CD4-positive, alpha-beta T cell treated with Interleukin-4 for 4 hours (primary cell): ENCODE data around the gene PDIA2.
"Not testable (repeated sequence)": the region's sequence is repeated elsewhere in the genome, so short reads cannot be mapped to it uniquely, and the experiment has no call there.

Experiments
- DNase-seq: peaks from one replicate; pipeline ENCODE4 v3.0.0-alpha.2; 2020

Gene PDIA2

DNA sequence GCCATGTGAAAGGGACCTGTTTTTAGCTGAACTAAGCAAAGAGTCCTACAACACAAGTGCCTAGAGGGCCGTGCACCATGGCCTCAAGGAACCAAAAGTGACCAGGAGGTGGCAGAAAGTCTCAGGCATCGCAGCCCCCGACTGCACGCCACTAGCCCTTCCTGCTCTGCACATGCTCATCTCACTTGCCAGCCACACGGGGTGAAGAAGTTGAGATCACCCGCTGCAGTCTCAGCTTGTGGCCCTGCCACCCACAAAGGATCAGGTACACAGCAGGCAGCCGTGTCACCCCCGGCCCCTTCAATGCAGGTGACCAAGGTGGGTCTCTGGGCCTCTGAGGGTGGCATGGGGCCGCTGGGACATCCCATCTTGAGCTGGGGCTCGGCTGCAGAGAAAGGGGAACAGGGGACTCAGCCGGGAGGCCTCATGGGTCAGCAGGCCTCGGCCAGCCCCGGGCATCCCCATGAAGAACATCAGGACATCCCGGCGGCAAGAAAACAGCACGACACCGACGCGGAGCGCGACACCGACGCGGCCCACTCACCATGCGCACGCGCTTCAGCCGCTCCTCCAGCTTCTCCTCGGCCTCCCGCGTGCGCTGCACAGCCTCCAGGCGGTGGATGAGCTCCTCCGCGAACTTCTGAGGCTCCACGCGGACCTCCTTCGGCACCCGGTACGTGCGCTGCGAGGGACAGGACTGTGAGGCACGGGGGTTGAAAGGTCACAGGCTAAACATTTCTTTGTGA lies 21.0 kb downstream of the PDIA2 start:
- DNase-seq: no peak

DNA sequence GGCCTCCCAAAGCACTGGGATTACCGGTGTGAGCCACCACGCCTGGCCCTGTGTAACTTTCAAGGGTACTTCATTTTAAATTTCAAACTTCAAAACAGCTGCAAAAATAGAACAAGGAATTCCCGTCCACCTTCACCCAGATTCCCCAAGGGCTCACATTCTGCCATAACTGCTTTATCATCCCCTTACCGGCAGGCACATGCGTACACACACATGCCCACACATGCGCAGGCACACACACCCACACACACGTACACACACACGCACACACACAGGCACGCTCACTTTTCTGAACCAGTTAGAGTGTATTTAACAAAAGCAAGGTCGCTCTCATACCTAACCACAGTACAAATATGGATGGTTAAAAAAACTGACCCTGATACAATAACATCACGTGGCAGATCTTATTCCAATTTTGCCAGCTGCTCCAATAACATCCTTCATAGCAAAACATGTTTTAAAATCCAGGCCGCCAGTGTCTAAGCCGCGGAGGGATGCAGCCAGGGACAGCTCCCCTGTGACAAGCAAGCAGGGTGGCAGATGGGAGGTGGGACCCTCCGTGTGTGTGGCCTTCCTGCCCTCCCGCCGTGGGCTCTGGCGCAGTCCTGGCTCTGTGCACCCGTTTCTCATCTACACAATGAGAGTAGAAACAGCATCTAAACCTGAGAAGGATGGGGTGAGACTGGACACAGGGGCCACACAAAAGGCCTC lies 23.1 kb downstream of the PDIA2 start:
- DNase-seq: no peak

DNA sequence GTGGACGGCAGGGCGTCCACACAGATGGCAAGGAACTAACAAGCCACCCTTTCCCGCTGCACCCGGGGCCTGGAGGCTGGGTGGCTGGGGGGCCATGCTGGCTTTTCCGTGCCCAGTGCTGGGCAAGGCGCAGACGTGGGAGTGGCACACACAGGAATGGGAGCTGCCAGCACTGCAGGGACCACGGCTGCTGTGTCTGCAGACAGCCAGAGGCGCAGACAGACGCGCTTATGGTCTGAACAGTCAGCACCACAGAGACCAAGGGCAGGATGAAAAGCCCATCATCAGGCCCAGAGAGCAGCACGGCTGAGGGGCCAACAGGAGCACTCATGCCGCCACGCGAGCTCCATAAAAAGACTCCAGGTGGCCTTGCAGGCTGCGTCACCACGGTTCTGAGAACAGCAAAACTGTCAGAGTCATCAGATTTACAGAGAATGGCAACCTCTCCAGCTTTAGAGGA lies 24.0 kb downstream of the PDIA2 start:
- no peak for DNase-seq

DNA sequence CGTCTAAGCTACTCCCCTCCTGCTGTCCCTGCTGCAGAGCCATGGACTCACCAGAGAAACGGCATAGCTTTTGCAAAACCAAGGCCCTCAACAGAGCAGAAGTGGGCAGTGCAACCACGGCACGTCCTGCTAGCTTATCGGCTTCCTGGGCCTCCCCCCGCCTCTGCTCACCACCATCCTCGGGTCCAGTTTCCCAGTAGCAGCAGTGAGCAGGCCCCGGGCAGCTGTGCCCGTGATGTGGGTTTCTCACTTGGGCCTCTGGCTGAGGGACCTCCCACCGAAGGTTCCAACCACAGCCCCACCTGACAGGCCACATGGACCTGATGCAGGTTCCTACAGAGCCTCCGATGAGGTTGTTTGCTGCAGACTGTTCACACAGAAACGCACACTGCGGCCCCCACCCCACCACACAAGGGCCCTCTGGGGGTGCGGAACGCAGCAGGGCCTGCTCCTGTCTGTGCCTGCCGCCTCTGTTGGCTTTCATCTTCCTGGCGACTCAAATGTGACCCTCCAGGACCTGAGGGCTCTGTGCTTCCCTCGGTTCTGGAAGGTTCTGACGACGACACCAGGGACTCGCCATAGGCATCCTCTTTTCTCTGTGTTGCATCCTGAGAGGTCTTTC lies 24.8 kb downstream of the PDIA2 start:
- DNase-seq: no peak

DNA sequence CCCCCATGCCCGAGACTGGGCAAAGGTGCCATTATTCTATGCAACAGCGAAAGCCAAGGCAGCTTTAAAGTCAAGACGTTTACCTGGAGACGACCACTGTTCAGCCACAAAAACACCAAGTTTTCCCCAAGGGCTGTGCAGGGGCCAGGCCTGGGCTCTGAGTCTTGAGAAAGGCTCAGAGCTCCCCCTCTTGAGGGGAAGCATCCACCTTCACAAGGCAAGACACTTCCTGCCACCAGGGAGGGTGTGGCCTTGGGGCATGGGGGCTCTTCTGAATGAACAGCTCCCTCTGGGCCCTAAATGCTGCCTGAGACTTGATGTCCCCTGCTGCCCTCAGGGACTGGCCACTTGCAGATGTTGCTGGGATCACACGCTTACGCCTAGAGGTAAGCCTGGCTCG lies 26.5 kb downstream of the PDIA2 start:
- no peak for DNase-seq

DNA sequence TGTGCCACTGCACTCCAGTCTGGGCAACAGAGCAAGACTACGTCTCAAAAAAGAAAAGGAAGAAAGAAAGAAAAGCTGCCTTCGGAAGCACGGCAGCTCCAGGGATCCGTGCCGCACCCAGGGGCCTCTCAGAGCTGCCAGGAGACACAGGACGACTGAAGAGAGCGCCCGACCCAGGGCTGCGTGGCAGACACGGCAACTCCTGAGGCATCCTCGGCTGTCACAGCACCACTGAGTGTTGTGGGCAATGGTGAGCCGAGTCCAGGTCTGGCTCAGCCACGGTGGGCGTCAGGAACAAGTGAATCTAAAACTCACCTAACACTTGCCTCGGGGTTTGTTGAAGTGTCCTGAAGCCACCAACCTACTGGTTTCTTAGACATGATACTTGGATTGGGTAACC lies 28.8 kb downstream of the PDIA2 start:
- no peak for DNase-seq

DNA sequence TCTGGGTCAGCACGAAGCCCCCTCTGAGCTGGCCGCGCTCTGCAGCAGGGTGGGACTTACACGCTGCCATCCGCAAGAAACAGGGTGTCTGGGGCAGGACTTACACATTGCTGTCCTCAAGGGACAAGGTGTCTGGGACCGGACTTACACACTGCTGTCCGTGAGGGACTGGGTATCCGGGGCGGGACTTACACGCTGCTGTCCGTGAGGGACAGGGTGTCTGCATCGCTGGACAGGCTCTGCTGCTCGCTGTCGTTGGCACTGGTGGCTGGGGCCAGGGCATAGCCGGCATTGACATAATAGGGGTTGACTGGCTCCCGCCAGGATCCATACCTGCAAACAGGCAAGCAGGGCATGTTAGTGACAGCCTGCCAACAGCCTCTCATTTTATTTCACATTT lies 31.4 kb downstream of the PDIA2 start:
- no peak for DNase-seq

DNA sequence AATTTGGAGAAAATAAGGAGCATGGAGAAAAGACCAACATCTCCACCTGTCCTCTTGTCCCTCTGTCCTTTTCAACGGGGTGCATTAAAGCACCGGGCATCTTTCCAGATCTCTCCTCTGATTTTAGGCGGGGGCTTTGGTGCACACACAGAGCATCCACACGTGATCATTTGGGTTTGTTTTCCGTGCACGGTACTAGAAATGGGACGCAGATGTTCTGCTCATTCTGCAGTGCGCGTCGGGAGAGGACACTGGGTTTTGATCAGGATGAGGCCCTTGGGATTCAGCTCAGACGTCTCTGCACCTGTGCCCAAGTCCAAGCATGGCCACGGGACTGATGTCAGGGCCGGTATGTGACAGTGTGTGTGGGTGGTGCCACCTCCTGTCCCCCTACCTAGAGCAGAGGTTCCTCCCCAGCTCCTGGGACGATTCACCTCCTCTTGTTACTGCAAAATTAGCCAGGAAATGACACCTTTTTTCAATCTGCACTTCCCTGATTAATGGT lies 31.9 kb downstream of the PDIA2 start:
- DNase-seq: no peak

DNA sequence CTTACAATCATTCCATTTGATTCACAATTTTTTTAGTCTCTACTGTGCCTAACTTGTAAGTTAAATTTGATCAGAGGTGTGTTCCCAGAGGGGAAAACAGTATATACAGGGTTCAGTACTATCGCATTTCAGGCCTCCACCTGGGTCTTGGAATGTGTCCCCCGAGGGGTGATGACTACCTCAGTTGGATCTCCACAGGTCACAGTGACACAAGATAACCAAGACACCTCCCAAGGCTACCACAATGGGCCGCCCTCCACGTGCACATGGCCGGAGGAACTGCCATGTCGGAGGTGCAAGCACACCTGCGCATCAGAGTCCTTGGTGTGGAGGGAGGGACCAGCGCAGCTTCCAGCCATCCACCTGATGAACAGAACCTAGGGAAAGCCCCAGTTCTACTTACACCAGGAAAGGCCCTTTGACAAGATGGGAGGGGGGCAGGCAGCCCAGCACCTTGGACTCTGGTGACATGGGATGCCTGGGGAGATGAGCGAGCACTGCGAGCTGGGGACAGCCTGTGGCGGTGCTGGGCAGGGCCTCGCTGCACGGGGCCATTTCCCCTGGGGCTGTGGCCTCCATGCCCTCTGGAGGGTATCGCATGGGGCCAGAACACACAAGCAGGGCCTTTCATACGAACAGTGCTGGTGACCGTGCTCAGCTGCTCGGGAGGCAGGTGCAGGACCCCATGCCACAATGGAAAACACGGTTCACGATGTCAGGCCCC lies 33.9 kb downstream of the PDIA2 start:
- no peak for DNase-seq

DNA sequence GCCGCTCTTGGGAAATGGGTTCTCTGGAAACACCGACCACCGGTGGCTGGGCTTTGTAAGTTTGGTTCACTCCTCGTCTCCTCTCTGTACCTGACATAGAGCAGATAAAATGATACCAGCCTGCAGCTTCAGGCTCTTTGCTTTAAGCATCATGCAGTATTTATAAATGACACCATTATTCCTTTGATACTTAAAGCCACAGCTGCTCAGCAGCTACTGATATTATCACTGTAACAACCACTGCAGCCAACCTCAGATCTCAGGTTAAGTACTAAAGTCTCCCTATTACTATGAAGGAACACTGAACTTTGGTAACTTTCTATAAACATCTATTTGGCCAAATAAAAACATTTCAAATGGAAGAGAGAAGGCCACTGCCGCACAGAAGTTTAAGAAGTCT lies 34.6 kb downstream of the PDIA2 start:
- DNase-seq: no peak

DNA sequence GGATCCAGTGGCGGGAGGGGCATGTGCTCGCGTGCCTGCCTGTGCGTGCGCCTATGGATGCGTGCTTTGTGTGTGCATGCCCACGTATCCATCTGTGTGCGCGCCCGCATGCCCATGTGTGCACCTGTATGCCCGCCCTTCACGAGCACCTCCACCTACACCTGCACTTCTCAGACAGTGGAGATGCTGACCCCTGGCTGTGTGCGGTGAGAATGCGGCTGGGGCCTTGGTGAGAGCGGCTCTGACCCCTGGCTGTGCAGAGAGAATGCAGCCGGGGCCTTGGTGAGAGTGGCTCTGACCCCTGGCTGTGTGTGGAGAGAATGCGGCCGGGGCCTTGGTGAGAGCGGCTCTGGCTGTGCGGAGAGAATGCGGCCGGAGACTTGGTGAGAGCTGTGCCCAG lies 35.7 kb downstream of the PDIA2 start:
- no peak for DNase-seq

DNA sequence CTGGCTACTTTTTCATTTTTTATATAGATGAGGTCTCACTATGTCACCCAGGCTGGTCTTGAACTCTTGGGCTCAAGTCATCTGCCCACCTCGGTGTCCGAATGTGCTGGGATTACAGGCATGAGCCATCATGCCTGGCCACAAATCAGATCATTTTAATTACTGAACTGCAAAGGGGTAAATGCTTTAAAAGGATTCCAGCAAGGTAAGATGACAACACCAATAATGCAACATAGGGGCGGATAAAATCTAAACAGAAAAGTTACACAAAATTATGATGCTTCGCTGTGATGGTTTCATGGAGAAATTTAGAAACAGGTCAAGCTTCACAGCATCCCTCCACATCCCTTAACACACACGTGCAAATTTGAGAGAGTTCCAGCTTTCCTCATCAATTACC lies 37.2 kb downstream of the PDIA2 start:
- DNase-seq: no peak

DNA sequence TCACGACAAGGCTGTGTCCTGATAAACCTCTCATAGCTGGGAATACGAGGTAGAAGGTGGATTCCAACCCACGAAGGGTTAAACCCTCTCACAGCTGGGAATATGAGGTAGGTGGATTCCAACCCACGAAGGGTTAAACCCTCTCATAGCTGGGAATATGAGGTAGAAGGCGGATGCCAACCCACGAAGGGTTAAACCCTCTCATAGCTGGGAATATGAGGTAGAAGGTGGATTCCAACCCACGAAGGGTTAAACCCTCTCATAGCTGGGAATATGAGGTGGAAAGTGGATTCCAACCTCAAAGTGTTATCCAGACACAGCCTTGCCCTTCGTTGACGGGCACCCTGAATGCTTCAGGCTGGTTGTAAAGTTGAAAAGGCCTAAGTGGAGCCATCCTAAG lies 38.6 kb downstream of the PDIA2 start:
- no peak for DNase-seq

DNA sequence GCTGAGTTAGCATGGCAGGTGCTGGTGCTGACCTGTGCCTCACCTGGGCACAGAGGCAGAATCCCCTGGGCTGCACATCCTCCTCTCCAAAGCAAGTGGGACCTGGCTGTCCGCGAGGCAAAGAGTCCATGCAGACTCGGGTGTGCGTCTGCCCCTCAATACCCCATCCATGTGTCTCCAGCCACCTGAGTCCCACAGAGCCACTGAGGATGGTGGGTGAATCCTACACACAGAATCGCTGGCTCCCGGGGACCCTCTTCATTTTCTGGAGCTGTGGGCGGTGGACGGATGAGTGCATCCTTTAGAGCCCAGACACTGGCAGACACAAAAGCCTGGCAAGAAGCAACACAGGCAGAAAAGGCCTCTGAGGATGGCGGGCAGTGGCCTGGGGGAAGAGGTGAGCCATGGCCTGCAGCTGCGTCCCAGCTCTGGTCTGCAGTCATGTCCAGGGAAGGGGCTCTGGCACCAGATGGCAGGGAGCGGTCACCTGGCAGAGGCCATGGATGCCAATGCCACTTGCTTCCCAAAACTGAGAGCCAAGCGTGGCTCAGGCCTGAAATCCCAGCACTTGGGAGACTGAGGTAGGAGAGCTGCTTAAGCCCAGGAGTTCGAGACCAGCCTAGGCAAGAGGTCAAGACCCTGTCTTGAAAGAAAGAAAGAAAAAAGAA lies 39.6 kb downstream of the PDIA2 start:
- no peak for DNase-seq

DNA sequence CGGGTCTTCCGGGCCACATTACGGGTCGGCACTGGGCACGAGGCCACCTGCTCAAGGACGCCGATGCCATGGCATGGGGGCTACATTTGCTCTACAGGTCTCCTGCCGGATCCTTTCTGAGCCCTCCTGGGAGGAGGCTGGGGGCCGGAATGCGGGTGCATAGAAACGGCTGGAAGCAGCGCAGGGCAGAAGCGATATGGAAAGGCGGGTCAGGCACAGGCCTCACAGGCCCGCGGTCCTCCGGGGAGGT lies 41.2 kb downstream of the PDIA2 start:
- no peak for DNase-seq

DNA sequence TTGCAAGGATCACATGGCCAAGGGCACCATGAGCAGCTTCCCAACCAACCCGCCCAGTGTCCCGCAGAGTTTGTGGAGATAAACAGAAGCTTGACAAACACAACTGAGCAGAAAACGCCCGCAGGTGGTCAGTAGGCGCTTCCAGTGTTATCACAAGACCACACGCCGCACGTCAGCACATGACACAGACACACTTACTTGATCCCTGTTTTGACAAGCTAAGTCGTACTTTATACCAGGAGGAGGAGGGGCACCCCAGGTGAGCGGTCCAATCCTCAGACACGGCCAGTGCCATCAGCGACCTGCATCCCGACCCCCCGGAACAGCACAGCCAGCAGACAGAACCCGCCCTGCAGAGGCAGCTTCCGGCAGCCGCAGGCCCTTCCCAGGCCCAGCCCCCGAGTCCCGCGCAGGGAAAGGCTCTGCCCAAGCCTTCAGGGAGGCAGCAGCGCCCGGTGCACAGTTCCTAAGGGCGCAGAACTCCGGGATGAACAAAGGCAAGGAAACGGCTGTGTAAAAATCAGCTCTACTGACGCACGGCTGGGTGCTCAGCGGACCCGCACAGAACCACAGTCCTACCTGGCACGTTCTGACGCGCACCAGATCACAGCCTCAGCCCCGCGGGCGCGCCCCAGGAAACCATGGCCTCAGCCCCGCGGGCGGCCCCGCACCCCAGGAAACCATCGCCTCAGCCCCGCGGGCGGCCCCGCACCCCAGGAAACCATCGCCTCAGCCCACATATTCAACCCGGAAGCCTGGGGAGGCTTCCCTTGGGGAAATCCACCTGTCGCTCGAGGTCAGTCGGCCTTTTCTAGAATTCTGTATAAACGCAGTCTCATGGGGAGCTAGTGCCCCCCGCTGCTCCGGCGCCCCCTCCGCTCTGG lies 41.7 kb downstream of the PDIA2 start:
- peak; percentile 61 for DNase-seq

DNA sequence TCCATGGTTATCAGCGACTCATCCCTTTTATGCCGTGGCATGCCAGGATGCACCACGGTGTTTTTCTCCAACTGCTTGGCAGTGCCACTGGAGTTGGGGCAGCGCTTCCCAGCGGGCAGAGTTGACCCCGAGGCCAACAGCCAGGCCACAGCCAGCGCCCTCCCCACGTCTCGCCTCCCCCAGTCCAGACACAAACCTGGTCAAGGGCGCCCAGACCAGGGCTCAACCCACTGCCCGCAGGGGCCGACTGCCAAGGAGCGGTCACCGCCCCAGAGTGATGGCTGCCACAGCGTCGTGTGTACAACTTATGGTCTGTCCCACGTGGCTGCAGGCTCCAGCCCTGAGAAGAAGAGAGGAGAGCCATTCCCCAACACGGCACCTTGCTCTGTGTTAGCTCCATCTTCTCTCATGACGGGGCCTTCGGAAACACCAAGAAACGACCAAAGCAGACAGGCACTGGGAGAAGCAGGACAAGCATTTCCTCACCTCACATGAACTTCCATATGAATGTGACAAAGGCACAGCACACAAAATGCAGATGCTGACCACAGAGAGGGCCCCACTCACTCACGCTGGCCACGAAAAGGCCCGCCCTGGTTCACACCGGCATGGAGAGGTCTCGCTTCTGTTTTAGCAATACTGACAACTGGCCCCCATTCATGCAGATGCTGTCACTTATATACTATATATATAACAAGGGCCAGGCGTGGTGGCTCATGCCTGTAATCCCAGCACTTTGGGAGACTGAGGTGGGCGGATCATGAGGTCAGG lies 42.6 kb downstream of the PDIA2 start:
- DNase-seq: no peak

DNA sequence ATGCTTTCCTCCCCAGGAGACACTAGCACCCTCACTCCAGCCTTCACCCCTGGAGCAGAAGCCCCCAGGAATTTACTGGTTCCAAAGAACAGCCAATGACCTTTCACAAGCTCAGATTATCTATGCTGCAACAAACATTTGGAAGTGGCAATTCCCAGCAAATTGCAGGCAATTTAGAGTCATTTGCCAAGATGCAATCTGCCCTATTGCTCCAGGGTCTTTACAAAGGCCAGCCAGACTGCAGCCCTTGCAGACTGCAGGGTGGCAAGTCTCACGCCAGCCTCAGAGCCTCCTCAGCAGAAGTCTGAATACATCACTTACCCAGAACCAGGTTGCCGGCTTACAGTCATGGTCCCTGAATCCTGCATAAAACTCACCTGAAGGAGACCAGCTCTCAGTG lies 47.8 kb downstream of the PDIA2 start:
- no peak for DNase-seq

DNA sequence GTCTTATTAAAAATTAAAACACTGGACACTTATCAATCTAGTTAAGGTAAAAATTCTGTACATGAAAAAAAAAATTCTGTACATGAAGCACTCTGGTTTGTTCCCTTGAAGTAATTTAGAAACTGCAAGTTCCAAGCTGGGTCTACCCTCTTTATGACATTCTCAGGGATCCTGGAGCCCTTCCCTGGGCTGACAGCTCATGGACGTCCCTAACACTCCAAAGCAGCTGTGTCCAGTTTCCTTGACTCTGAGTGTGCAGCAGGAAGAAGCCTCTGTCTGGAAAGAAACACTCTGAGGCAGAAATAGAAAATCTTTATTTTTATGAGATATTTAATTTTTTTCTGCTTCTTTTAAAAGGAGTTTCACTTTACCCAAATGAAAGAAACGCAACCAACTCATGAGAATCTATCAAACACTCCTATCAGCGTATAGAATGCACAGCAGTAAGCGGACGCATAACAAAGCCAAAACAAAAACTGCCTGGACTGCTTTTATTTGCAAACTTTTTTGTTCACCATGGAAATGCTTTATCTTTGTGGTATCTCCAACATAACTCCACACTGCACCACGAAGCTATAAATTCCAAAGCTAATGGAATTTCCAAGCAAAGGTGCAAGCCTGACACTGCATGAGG lies 48.3 kb downstream of the PDIA2 start:
- DNase-seq: not testable (repeated sequence)

DNA sequence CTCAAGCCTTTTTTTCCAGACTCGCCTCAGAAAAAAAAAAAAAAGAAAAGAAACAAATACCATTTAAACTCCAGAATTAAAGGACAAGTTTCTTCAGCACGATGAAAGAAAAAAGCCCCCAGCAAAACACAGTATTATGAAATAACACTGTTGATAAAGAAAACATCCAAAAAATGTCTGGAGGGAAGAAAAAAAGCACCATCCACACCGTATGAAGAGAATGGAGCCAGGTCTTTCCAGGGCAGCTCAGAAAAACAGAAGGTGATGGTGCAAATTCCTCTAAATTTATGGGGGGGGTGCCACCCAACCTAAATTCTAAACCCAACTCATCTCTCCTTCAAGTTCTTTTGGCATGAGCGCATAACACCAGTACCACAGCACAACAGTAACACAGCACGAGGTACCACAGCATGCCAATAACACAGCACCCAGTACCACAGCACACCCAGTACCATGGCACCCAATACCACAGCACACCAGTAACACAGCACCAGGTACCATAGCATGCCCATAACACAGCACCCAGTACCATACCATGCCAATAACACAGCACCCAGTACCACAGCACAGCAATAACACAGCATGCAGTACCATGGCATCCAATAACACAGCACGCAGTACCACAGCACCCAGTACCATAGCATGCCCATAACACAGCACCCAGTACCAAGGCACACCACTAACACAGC lies 50.6 kb downstream of the PDIA2 start:
- no peak for DNase-seq
